A549 (cell line): ENCODE results near the gene FAF1.

ENCODE experiments used
- BHLHE40 ChIP-seq: IDR thresholded peaks from 2 replicates; pipeline ENCODE4 v1.6.1; 2012; ENCODE audit warnings: low read depth, low read length, inconsistent platforms
- CEBPB ChIP-seq, 2 experiments: fragments of >200 bp in 1 of 2; sonication (Bioruptor Twin) in 1 of 2; formaldehyde crosslinking in 1 of 2; IDR thresholded peaks; 2 replicates each; pipeline ENCODE4 v1.6.1; 2012 to 2016
- CHD2 ChIP-seq: fragments of 150-350 bp; IDR thresholded peaks from 2 replicates; pipeline ENCODE4 v1.6.1; 2014; ENCODE audit warnings: low read length; ENCODE audit not compliant: partially characterized antibody
- HDAC2 ChIP-seq: fragments of 200-600 bp; sonication (generic); IDR thresholded peaks from 2 replicates; pipeline ENCODE4 v1.6.1; 2016
- HOXB13 ChIP-seq: fragments of 250-450 bp; sonication (Bioruptor Pico); IDR thresholded peaks from 2 replicates; pipeline ENCODE4 v1.5.0; 2020; ENCODE audit warnings: low read depth, mild to moderate bottlenecking, moderate library complexity
- KDM1A ChIP-seq: fragments of 200-600 bp; sonication (generic); IDR thresholded peaks from 2 replicates; pipeline ENCODE4 v1.6.1; 2016; ENCODE audit warnings: low read depth, mild to moderate bottlenecking
- POLR2A ChIP-seq: IDR thresholded peaks from 2 replicates; pipeline ENCODE4 v1.6.1; 2012; ENCODE audit warnings: mild to moderate bottlenecking, low read length
- RCOR1 ChIP-seq: fragments of 150-350 bp; IDR thresholded peaks from 2 replicates; pipeline ENCODE4 v1.6.1; 2014; ENCODE audit warnings: antibody characterized with exemption, low read length, low read depth
- RFX5 ChIP-seq: fragments of 450-650 bp; IDR thresholded peaks from 2 replicates; pipeline ENCODE4 v1.7.1; 2014; ENCODE audit warnings: antibody characterized with exemption, mild to moderate bottlenecking, moderate library complexity
- TF ChIP-seq, protein P1 (sequence below): fragments of 150-350 bp; IDR thresholded peaks from 2 replicates; pipeline ENCODE4 v1.6.1; 2014; ENCODE audit warnings: low read depth, mild to moderate bottlenecking, low read length
- TF ChIP-seq, protein P2 (sequence below): fragments of >200 bp; sonication (Bioruptor Twin); formaldehyde crosslinking; IDR thresholded peaks from 3 replicates; pipeline ENCODE4 v1.5.1; 2016
- TF ChIP-seq, protein P3 (sequence below): fragments of 250-450 bp; sonication (Bioruptor Pico); IDR thresholded peaks from 2 replicates; pipeline ENCODE4 v1.5.0; 2020; ENCODE audit warnings: low read depth, mild to moderate bottlenecking, moderate library complexity
- TF ChIP-seq, protein P4 (sequence below): IDR thresholded peaks from 2 replicates; pipeline ENCODE4 v1.6.1; 2012

DNA sequence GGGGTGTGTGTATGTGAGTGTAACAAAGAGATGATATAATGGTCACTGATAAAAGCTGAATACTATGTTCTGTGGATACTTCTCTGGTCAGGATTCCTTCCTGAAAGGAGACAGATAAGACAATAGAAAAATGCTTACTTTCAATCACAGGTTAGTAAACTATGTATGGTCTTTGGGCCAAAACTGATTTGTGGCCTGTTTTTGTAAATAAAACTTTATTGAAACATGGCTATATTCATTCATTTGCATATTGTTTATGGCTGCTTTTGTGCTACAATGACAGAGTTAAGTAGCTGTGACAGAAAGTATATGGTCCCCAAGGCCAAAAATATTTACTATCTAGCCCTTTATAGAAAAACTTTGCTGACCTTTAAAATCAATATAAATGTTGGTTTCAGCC, 454.6 kb downstream of the FAF1 start:
- TF ChIP-seq POLR2A (no peak), RCOR1 (no peak), RFX5 (no peak), KDM1A (no peak), HDAC2 (no peak), HOXB13 (CRISPR knock-in tag) (no peak), CEBPB (IDR thresholded peaks at IDR 0.05) (no peak), BHLHE40 (no peak), CHD2 (no peak)
- TF ChIP-seq, protein P1, sequence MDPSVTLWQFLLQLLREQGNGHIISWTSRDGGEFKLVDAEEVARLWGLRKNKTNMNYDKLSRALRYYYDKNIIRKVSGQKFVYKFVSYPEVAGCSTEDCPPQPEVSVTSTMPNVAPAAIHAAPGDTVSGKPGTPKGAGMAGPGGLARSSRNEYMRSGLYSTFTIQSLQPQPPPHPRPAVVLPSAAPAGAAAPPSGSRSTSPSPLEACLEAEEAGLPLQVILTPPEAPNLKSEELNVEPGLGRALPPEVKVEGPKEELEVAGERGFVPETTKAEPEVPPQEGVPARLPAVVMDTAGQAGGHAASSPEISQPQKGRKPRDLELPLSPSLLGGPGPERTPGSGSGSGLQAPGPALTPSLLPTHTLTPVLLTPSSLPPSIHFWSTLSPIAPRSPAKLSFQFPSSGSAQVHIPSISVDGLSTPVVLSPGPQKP: no peak
- TF ChIP-seq, protein P2, sequence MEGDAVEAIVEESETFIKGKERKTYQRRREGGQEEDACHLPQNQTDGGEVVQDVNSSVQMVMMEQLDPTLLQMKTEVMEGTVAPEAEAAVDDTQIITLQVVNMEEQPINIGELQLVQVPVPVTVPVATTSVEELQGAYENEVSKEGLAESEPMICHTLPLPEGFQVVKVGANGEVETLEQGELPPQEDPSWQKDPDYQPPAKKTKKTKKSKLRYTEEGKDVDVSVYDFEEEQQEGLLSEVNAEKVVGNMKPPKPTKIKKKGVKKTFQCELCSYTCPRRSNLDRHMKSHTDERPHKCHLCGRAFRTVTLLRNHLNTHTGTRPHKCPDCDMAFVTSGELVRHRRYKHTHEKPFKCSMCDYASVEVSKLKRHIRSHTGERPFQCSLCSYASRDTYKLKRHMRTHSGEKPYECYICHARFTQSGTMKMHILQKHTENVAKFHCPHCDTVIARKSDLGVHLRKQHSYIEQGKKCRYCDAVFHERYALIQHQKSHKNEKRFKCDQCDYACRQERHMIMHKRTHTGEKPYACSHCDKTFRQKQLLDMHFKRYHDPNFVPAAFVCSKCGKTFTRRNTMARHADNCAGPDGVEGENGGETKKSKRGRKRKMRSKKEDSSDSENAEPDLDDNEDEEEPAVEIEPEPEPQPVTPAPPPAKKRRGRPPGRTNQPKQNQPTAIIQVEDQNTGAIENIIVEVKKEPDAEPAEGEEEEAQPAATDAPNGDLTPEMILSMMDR: no peak
- TF ChIP-seq, protein P3, sequence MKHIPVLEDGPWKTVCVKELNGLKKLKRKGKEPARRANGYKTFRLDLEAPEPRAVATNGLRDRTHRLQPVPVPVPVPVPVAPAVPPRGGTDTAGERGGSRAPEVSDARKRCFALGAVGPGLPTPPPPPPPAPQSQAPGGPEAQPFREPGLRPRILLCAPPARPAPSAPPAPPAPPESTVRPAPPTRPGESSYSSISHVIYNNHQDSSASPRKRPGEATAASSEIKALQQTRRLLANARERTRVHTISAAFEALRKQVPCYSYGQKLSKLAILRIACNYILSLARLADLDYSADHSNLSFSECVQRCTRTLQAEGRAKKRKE (CRISPR knock-in tag): no peak
- TF ChIP-seq, protein P4, sequence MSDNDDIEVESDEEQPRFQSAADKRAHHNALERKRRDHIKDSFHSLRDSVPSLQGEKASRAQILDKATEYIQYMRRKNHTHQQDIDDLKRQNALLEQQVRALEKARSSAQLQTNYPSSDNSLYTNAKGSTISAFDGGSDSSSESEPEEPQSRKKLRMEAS: no peak
